Endothelial cell of umbilical vein (primary cell): ENCODE data around the gene CAMTA1. TPM values are rescaled to one million over a fixed set of nuclear protein-coding genes. Genes with fewer than 3 reads are reported as not detected.

Source experiments
- BruUV-seq: library from RNA; stranded (reverse); fragments of 400-500 nt; replicated peaks from 2 replicates; lab custom pipeline; 2021; lab: Mats Ljungman, UMichigan
- CTCF ChIA-PET: fragments of 300-600, 350-600 bp; sonication (Branson Sonifier 250); formaldehyde crosslinking; loops from one replicate; lab custom pipeline; 2021; ENCODE audit warnings: antibody characterized with exemption, inconsistent platforms; lab: Charles Lee
- POLR2A ChIA-PET: fragments of 300-600, 350-600 bp; sonication (Branson Sonifier 250); formaldehyde crosslinking; loops from one replicate; lab custom pipeline; 2021; ENCODE audit warnings: antibody characterized with exemption, inconsistent platforms; lab: Charles Lee
- DNase-seq: peaks from one replicate; pipeline ENCODE4 v3.0.0-alpha.2; 2011; ENCODE audit warnings: low read depth, low spot score
- FAIRE-seq: peaks from 2 replicates; lab custom pipeline; 2011; peaks lifted over from hg19 to GRCh38; lab: Jason Lieb, UNC
- H2AFZ ChIP-seq: 2 replicates; pipeline ENCODE4 v1.6.0; 2012; ENCODE audit warnings: low read depth, low read length, control low read depth, inconsistent platforms
- H3K27ac ChIP-seq: 2 replicates; pipeline ENCODE4 v1.5.1; 2011; ENCODE audit warnings: low read depth, mild to moderate bottlenecking, control low read depth, low read length, moderate library complexity; ENCODE audit not compliant: insufficient read depth
- H3K27me3 ChIP-seq, 2 experiments: 2 replicates each; pipeline versions ENCODE4 v1.6.0 to v1.6.1; 2011; ENCODE audit warnings: low read length in 2 of 2, mixed read lengths in 1 of 2; ENCODE audit not compliant: control insufficient read depth in 2 of 2, insufficient read depth in 2 of 2
- H3K36me3 ChIP-seq, 2 experiments: 2 replicates in 1 of 2; 3 replicates in 1 of 2; pipeline ENCODE4 v1.5.1; 2011; ENCODE audit warnings: low read length in 2 of 2, mild to moderate bottlenecking in 1 of 2, moderate library complexity in 1 of 2; ENCODE audit not compliant: control insufficient read depth in 2 of 2, insufficient read depth in 2 of 2; ENCODE audit errors: extremely low read depth in 1 of 2
- H3K4me1 ChIP-seq: 3 replicates; pipeline ENCODE4 v1.5.1; 2011; ENCODE audit warnings: mild to moderate bottlenecking, low read length; ENCODE audit not compliant: control insufficient read depth, insufficient read depth; ENCODE audit errors: extremely low read depth
- H3K4me2 ChIP-seq: 2 replicates; pipeline ENCODE4 v1.6.1; 2011; ENCODE audit warnings: low read length, control low read depth, mixed read lengths; ENCODE audit not compliant: insufficient read depth
- H3K4me3 ChIP-seq, 3 experiments: fragments of 200-600 bp in 1 of 3; sonication (generic), shearing (Covaris generic) in 1 of 3; replicated peaks in 1 of 3; 2 replicates each; pipeline ENCODE4 v1.5.1; 2011 to 2016; ENCODE audit warnings: control low read depth in 3 of 3, low read length in 3 of 3, mild to moderate bottlenecking in 2 of 3, inconsistent platforms in 1 of 3, low read depth in 1 of 3, moderate library complexity in 1 of 3; ENCODE audit not compliant: insufficient read depth in 1 of 3
- H3K79me2 ChIP-seq: 2 replicates; pipeline ENCODE4 v1.6.0; 2012; ENCODE audit warnings: low read length, inconsistent platforms; ENCODE audit not compliant: control insufficient read depth, insufficient read depth
- H3K9ac ChIP-seq: replicated peaks from 2 replicates; pipeline ENCODE3; 2011; ENCODE audit warnings: low read length, control low read depth; ENCODE audit not compliant: insufficient read depth; ENCODE audit errors: extremely low read depth
- H3K9me1 ChIP-seq: replicated peaks from 3 replicates; pipeline ENCODE4 v1.6.0; 2011; ENCODE audit warnings: mild to moderate bottlenecking, low read length; ENCODE audit not compliant: control insufficient read depth, insufficient read depth; ENCODE audit errors: extremely low read depth
- H3K9me3 ChIP-seq: replicated peaks from 2 replicates; pipeline ENCODE4 v1.5.1; 2012; ENCODE audit warnings: low read length, inconsistent platforms; ENCODE audit not compliant: control insufficient read depth, insufficient read depth
- H4K20me1 ChIP-seq: replicated peaks from 2 replicates; pipeline ENCODE3; 2011; ENCODE audit warnings: mild to moderate bottlenecking, low read length; ENCODE audit not compliant: control insufficient read depth, insufficient read depth; ENCODE audit errors: extremely low read depth
- EZH2 ChIP-seq: IDR thresholded peaks from 2 replicates; pipeline ENCODE4 v1.6.1; 2012; ENCODE audit warnings: borderline replicate concordance, low read depth, mild to moderate bottlenecking, moderate library complexity, low read length, inconsistent platforms; ENCODE audit not compliant: severe bottlenecking
- FOS ChIP-seq: IDR thresholded peaks from 2 replicates; pipeline ENCODE4 v1.6.1; 2011; ENCODE audit warnings: mild to moderate bottlenecking, low read length, moderate library complexity, borderline replicate concordance; ENCODE audit not compliant: insufficient read depth
- GATA2 ChIP-seq: IDR thresholded peaks from 2 replicates; pipeline ENCODE4 v1.7.0; 2011; ENCODE audit warnings: low read depth, mild to moderate bottlenecking, moderate library complexity, mixed read lengths, low read length; ENCODE audit not compliant: insufficient read length, insufficient read depth
- JUN ChIP-seq: IDR thresholded peaks from 2 replicates; pipeline ENCODE4 v1.6.1; 2011; ENCODE audit warnings: borderline replicate concordance, low read depth; ENCODE audit not compliant: insufficient read length, insufficient read depth
- MAX ChIP-seq: IDR thresholded peaks from 2 replicates; pipeline ENCODE4 v1.6.1; 2011; ENCODE audit not compliant: insufficient read depth, insufficient read length
- MYC ChIP-seq: IDR thresholded peaks from one replicate; pipeline ENCODE4 v1.6.1; 2011; ENCODE audit warnings: mild to moderate bottlenecking, low read depth, low read length
- POLR2AphosphoS5 ChIP-seq: IDR thresholded peaks from 2 replicates; pipeline ENCODE4 v1.6.1; 2012; ENCODE audit warnings: low read depth, mild to moderate bottlenecking, control low read depth, low read length, moderate library complexity; ENCODE audit not compliant: insufficient read depth
- dilution Hi-C: fragments of 300-500 bp; cut with MboI; formaldehyde crosslinking; loops from one replicate; pipeline ENCODE4 v1.15.0; 2019; ENCODE audit warnings: low sequenced_read_pairs; ENCODE audit not compliant: extremely low pct_ligation_motif_present
- intact Hi-C: fragments of 100-400 bp; cut with micrococcal nuclease; formaldehyde crosslinking; loops from one replicate; pipeline ENCODE4 v1.10.0; 2022
- polyA plus RNA-seq, 4 experiments: library from polyadenylated mRNA; depleted of rRNA in 3 of 4; stranded (reverse) in 3 of 4; unstranded in 1 of 4; fragments of >200 nt; gene quantifications; 2 replicates each; pipeline versions ENCODE4 v1.2.1 to v1.2.3, GENCODE V29; 2011 to 2012; ENCODE audit warnings: missing spikeins in 1 of 4
- total RNA-seq: library from RNA; stranded (reverse); gene quantifications from 2 replicates; pipeline ENCODE4 v1.2.3, GENCODE V29; 2021

Gene CAMTA1
- total and polyA plus RNA-seq, 2 donors (not counting 3 experiments of a cell fraction or from before 2014, with no cell fraction given) = 50.8 to 92.7 TPM

- BruUV-seq = no TSS peak
- Histone ChIP-seq H3K27ac (no peak overlapping the region), H3K9ac (no peak overlapping the region), H2AFZ (no peak overlapping the region), H4K20me1 (no peaks in the 10 kb centered on the region), H3K9me3 (no peaks in the 10 kb centered on the region), H3K27me3 (no peaks in the 10 kb centered on the region), H3K4me3 (no peak overlapping the region), H3K4me2 (no peak overlapping the region), H3K79me2 (no peaks in the 10 kb centered on the region), H3K36me3 (no peaks in the 10 kb centered on the region), H3K9me1 (no peaks in the 10 kb centered on the region), H3K4me1 (no peaks in the 10 kb centered on the region)
- intact Hi-C loops = no loop called here
- DNase-seq (no peak), FAIRE-seq (no peak)
- ChIA-PET POLR2A (no interaction called here), CTCF (no interaction called here)
- dilution Hi-C loops = no loop called here
- TF ChIP-seq MAX (no peak), FOS (no peak), JUN (no peak), EZH2 (no peak), GATA2 (no peak)
These were observed 322.0 kb downstream of the CAMTA1 start for GRCh38 chr1:7107109-7107830.

- no peaks in the 10 kb centered on the region for H3K36me3 ChIP-seq
- H3K9me1 ChIP-seq = no peaks in the 10 kb centered on the region
- BruUV-seq = no TSS peak
- no peak for FAIRE-seq
- no peak overlapping the region for H3K9ac ChIP-seq
- dilution Hi-C loops = no loop called here
- no peak overlapping the region for H3K27ac ChIP-seq
- POLR2A ChIA-PET = no interaction called here
- no peak overlapping the region for H3K4me2 ChIP-seq
- CTCF ChIA-PET = no interaction called here
- H4K20me1 ChIP-seq = no peaks in the 10 kb centered on the region
- no peaks in the 10 kb centered on the region for H3K27me3 ChIP-seq
- no peaks in the 10 kb centered on the region for H3K4me1 ChIP-seq
- no peaks in the 10 kb centered on the region for H3K79me2 ChIP-seq
- intact Hi-C loops = no loop called here
- H3K9me3 ChIP-seq = no peaks in the 10 kb centered on the region
- TF ChIP-seq POLR2AphosphoS5 (no peak), MYC (no peak), JUN (no peak), MAX (no peak)
- DNase-seq = no peak
- H3K4me3 ChIP-seq = no peak overlapping the region
- H2AFZ ChIP-seq = no peak overlapping the region
These were observed 323.0 kb downstream of the CAMTA1 start for GRCh38 chr1:7108251-7108650.
